EL (cell line): Measurements from ENCODE around the gene MORF4L1.
"Not testable (repeated sequence)": the region's sequence is repeated elsewhere in the genome, so short reads cannot be mapped to it uniquely, and the experiment has no call there.

Experiments
- DNase-seq: peaks from one replicate; pipeline ENCODE4 v3.0.0-alpha.2; 2016

Gene MORF4L1

DNA sequence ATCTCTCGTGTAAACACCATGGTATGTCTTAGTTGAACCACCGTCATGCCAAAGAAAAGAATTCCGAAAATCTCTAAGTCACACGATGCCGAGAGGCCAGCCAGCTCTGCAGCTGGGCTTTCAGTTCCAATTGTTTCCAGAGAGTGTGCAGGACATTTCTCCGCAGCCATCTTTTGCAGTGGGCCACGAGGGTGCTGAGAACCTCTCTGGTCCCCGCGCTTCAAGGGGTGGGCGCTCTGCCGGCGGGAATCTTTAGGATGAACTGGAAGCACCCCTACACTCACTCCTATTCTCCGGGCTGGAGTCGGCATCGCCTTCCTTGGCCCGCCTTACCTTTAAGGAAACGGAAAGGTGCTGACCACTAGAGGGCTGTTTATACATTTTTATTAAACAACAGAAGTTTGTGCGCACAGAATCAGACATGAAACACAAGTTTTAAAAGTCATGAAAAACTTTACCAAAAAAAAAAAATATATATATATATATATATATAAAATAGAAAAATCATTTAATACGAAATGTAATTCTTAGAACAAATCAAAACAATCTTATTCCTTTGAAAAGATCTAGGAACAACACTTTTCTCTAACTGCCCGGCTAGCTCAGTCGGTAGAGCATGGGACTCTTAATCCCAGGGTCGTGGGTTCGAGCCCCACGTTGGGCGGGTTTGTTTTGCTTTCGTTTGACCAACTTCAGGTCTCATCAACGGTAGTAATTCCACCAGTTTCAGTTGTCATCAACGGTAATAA lies 12.5 kb upstream of the MORF4L1 start:
- DNase-seq = peak; percentile 87

DNA sequence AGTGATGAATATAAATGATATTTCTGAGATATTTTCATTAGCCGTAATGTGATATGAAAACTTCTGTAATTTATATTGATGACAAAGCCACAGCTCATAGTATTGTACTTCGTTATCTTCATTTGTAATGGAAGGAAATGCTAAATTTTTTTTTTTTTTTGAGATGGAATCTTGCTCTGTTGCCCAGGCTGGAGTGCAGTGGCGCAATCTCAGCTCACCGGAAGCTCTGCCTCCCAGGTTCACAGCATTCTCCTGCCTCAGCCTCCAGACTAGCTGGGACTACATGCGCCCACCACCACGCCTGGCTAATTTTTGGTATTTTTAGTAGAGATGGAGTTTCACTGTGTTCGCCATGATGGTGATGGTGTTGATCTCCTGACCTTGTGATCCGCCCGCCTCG lies 7.1 kb upstream of the MORF4L1 start:
- DNase-seq = not testable (repeated sequence)

DNA sequence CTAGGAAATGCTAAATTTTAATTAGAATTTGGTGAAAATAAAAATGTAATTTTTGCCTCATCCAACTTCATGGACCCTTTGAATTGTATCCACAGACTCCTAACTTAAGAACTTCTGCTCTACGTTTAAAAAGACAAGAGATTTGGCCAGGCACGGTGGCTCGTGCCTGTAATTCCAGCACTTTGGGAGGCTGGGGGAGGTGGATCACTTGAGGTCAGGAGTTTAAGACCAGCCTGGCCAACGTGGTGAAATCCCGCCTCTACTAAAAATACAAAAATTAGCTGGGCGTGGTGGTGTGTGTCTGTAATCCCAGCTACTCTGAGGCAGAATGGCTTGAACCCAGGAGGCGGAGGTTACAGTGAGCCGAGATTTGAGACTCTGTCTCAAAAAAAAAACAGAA lies 6.7 kb upstream of the MORF4L1 start:
- not testable (repeated sequence) for DNase-seq

DNA sequence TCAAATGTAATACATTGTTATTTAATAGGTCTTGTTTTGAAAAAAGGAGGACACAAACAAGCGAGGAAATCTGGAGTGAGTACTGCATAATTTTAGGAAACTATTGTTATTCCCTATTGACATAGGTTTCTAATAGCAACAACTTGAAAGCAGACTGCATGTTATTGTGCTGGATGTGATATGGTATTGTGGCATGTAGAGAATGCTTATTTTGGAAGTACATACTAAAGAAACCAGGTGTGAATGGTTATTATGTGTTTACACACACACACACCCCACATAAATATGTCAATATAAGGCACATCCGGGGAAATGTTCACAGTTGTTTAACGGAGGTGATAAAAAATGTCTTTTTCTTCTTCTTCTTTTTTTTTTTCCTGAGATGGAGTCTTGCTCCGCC lies 5.9 kb upstream of the MORF4L1 start:
- DNase-seq = no peak

DNA sequence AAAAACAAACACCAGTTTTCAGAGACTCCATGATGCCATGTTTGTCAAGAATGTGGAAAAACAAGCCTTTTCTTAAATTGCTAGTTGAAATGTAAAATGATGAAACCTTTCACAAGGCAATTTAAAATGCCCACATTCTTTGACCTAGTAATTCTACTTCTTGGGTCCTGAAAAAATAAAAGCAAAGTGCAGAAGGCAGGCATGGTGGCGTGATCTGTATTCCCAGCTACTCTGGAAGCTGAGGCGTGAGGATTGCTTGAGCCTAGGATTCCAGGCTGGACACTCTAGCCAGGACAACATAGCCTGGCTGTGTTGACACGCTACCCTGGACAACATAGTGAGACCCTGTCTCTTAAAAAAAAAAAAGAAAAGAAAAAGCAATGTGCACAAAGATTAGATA lies 4.3 kb upstream of the MORF4L1 start:
- no peak for DNase-seq

DNA sequence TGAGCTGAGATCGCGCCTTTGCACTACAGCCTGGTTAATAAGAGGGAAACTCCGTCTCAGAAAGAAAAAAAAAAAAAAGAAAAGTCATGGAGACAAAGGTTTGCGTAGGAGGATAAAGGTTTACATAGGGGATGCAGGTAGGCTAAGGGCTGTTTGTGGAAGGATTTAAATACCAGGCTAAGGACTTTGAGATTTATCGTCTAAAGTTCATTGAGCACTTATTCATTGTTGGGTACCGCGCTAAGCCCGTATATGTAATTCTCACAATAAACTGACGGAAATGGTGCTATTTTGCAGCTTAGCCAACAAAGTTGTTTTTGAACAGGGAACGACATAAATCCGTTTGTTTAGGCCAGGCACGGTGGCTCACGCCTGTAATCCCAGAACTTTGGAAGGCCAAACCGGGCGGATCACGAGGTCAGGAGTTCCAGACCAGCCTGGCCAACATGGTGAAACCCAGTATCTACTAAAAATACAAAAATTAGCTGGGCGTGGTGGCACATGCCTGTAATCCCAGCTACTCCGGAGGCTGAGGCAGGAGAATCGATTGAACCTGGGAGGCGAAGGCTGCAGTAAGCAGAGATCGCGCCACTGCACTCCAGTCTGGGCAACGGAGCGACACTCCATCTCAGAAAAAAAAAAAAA lies 1.1 kb upstream of the MORF4L1 start:
- DNase-seq = not testable (repeated sequence)

DNA sequence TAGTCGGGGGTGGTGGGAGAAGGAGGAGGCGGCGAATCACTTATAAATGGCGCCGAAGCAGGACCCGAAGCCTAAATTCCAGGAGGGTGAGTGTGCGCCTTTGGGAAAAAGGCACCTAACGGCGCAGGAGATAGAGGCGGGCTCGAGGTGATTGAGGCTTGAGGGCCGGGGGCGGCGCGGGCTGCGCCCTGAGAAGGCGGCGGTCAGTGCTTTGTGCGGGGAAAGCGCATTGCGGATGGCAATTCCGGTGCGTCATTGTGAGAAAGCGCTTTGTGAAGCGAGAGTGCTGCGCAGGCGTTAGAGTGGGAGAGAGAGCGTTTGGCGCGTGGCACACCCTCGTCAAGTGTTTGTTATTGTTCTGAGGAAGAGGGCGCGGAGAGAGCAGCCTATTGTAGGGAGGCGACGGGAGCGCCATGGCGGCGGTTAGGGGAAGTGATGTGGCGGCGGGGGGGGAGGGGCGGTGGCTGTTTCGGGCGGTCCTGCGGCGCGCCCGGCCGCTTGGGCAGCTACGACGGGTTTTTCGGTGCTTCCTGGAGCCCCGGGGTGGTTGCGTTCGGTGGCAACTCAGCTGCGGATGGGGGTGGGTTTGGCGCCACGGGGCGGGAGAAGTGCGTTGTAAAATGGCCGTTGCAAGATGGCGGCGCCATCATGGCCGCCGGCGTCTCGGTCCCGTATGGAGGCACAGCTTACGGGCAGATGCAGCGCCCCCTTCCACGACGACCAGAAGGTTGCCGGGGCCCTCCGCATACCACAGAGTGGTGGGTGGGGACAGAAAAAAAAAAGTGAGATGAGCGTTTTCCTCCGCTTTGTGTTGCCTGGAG lies 492 bp downstream of the MORF4L1 start:
- DNase-seq = peak; percentile 96

DNA sequence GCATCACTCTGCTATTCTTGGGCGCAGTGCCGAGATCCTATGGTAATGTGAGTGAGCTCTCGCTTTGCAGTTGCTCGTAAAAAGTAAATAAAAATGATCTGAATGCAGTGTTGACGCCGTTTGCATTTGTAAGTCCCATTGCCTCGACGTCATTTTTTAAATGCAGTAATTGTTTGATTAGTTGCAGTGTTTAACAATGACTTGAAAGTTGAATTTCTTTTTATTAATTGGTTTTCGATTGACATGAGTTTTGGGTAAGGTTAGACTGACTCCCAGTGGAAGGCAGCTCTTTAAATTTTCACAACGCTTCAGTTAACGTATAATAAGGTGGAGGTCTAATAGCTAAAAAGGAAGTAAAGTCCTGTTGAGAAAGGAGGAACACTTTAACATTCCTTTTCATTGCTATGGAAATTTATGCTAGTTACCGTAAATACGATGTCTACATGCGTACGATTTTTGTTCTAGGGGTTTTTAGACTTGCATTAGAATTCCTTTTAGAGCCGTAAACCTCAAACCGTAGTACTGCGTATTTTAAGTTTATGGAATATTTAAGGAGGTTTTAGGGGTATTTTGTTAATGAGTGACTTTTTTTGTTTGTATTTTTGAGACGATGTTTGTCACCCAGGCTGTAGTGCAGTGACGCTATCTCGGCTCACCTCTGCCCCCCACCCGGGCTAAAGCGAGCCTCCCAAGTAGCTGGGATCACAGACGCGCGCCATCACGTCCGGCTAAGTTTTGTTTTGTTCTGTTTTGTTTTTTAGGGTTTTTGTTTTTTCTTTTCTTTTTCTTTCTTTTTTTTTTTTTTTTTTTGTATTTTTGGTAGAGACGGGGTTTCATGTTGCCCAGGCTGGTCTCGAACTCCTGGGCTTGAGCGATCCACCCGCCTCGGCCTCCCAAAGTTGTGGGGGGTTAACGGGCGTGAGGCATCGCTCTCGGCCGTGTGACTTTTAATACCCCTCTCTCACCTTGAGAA lies 1.4 kb downstream of the MORF4L1 start:
- DNase-seq = peak; percentile 40

DNA sequence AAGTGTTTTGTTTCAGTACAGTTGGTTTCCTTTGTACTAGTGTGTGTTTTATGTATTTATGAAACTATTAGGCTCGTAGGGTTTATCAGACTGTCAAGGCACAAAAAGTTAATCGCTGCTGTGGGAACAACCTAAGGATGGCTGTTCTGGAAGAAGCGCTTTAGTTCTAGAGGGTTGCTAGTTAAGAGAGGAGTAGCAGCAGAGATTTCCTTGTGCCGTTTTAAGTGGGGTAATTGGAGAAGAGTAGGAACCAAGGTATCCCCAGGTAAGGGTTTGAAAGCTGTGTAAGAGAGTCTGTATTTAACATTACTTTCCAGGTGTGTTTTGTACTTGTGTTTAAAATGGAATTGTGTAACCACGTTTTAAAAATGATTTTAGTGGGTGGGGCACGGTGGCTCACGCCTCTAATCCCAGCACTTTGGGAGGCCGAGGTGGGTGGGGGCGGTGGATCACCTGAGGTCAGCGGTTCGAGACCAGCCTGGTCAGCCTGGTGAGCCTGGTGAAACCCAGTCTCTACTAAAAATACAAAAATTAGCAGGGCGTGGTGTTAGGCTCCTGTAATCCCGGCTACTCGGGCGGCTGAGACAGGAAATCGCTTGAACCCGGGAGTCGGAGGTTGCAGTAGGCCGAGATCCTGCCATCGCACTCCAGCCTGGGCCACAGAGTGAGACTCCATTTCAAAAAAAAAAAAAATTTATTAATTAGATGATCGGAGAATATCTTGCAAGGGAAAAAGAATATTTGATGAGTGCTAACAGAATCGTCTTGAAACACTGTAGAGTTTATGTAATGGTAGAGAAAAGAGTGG lies 2.6 kb downstream of the MORF4L1 start:
- no peak for DNase-seq

DNA sequence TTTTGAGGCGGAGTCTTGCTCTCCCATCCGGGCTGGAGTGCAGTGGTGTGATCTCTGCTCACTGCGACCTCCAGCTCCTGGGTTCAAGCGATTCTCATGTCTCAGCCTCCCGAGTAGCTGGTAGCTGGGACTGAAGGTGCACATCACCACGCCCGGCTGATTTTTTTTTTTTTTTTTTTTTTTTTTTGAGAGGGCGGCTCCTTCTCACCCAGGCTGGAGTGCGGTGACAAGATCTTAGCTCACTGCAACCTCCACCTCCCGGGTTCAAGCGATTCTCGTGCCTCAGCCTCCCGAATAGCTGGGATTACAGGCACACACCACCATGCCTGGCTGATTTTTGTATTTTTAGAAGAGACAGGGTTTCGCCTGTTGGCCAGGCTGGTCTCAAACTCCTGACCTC lies 4.3 kb downstream of the MORF4L1 start:
- DNase-seq = not testable (repeated sequence)

DNA sequence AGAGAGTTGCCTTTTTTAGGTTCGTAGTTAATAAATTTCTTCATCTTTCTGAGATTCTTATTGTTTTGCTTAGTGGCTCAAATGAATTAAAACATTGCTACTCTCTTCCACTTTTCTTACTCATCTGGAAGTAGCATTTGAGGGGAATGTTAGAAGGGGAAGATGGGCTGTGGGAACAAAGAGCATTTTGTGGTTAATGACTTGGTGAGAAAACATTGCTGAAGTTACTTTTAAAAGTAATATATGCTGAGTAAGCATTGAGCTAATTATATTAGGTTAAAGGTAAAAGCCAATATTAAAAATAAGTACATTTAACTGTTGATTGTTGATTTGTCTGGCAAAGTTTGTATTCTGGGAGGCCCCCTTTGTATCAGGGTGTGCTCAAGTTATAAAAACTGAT lies 5.7 kb downstream of the MORF4L1 start:
- DNase-seq = peak; percentile 56

DNA sequence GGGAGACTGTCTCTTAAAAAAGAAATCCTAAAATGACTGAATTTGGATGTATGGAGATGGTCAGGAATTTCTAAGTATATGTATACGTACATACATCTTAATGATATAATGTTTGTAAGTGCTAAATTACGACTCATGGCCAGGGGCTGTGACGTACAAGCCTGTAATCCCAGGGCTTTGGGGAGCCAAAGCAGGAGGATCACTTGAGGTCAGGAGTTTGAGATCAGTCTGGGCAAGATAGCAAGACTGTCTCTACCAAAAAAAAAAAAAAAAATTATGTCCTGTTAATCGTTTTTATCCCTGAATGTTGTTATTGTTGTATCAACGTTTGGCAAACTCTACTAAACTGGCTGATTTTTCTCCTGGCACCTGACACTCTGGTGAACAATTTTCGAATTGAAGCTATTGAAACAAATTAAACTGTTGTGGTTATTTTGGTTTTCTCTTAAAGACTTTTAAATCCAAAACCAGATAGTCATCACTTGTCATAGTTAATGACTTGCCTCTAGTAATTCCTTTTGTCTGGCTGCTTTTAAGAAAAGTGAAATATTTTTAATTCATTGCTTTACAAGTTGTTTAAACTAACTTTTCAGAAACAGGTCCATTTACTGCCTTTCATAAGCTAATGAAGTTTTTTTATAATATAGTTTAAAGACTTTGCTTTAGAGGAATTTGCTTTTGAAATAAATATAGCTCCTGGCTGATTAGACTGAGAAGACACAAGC lies 7.0 kb downstream of the MORF4L1 start:
- peak; percentile 50 for DNase-seq

DNA sequence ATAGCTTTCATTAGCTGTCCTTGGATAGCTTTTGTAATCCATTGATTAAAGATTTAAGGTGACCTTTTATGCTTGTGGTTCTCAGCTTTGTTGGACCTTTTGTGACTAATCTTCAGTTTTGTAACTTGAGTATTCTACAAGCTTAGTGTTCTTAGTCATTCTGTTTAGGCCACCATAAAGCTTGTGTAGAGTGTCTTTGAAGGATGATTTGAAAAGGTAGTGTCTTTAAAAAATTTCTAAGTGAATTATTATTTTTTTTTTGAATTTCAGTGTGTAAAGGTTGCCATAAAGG lies 7.5 kb downstream of the MORF4L1 start:
- DNase-seq = peak; percentile 54

DNA sequence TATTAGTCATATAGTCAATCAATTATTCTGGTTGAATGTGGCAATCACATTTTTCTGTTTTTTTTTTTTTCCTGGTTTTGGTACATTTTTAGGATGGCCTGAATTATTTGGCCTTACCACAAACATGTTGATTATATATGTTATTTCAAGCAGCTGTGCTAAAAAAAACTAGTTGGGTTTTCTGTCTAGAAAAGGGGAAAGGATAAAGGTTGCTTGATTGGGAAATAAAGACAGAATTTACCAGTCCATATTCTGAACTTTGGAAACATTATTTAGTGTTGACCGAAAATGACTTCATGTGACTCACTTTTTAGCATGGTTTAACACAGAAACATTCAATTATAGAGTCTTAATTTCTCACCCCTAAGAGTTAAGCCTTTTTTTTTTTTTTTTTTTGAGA lies 8.1 kb downstream of the MORF4L1 start:
- DNase-seq = no peak

DNA sequence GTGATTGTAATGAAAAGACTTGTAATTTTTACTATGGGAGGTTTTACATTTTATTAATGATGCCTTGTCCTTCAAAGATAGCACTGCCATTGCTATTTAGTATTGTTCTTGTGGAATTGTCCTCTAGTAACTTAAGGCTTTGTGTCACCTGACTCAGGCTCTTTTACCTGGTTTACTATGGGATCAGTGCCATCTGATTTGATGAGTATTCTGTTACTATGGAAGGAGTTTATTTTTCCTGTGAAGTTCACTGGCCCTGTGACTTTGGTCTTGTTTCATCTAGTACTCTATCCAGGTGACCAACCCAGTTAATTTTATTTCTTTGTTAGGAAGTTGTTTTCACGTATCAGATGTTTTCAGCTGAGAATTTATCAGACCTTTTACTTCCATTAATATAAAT lies 9.0 kb downstream of the MORF4L1 start:
- DNase-seq = no peak

DNA sequence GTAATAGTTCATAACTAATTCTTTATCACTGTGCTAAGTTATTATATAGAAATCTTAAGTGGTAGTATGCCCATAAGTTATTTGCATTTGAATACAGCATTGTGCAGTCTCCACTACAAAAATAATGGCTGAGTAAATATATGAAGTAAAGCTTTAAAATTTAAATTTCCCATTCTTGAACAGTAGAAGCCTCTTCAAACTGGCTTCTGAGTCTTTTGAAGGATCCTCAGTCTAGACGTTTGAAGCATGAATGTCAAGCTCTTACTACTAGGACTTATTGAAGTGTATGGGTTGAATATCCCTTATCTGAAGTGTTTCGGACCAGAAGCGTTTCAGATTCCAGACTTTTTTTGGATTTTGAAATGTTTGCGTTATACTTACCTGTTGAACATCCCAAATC lies 16.3 kb downstream of the MORF4L1 start:
- DNase-seq = no peak

DNA sequence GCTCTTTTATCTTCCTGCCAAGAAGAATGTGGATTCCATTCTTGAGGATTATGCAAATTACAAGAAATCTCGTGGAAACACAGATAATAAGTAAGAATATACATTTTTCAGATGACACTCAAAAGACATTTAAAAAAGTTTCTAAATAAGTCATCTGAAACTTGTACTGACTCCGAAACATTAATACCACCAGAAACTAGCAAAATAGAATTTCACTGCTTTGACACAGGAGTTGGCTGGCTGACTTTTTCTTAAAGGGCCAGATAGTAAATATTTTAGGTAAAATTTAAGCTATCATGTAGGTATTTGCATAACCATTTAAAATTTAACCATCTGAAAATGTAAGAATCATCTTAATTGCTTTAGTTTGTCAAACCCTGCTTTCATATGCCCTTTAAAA lies 20.8 kb downstream of the MORF4L1 start:
- DNase-seq = no peak

DNA sequence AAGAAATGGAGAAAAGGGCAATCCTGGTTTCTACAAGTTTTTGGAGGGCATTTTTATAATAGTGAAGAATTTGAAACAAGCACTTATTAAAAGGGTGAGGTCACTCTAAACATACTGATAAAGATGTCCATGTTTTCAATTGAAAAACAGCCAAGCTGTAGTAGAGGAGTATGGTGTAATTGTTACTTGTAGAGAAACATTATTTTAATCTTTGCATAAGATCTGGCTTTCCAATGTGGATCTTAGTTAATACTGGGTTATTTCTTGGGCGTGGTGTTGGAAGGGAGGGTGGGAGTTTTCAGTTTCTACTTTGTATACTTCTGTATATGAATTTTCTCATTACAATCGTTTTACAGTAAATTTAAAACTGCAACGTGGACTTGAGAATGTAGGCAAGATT lies 22.8 kb downstream of the MORF4L1 start:
- DNase-seq = no peak

DNA sequence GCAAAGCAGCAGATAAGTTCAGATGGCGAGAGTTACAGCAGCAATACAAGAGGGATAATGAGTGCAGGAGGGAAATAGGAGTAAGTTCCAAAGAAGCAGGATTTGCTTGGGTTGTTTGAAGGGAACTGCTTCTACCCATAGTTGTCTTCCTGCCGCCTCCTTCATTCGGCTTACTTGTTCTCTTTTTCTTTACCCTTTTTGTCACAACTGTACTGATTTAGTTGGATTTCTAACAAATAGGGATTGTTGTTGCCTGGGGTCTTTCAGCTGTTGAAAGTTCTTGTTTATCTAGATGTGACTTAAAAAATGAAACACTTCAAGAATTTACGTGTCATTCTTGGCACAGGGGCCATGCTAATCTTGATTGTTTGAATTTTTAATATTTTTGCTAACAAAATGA lies 25.9 kb downstream of the MORF4L1 start:
- no peak for DNase-seq

DNA sequence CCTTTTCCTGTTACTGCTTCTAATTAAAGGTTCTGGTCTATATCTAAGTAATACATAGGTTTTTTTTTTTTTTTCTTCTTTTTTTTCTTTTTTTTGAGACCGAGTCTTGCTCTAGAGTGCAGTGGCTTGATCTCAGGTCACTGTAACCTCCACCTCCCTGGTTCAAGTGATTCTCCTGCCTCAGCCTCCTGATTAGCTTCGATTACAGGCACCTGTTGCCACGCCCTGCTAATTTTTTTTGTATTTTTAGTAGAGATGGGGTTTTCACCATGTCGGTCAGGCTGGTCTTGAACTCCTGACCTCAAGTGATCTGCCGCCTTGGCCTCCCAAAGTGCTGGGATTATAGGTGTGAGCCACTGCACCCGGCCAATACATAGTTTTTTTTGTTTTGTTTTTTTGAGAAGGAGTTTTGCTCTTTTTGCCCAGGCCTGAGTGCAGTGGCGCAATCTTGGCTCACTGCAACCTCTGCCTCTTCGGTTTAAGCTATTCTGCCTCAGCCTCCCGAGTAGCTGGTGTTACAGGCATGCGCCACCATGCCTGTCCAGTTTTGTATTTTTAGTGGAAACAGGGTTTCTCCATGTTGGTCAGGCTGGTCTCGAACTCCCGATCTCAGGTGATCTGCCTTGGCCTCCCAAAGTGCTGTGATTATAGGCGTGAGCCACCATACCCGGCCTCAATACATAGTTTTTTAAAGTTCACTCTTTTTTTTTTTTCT lies 28.3 kb downstream of the MORF4L1 start:
- not testable (repeated sequence) for DNase-seq
